Keratinocyte (primary cell): ENCODE data around the gene ACTN1. TPM values are rescaled to one million over a fixed set of nuclear protein-coding genes. Genes with fewer than 3 reads are reported as not detected.

Source experiments
- DNase-seq: peaks from one replicate; pipeline ENCODE4 v3.0.0-alpha.2; 2011; ENCODE audit warnings: low read depth, missing footprints, low spot score
- FAIRE-seq: peaks from 2 replicates; lab custom pipeline; 2011; peaks lifted over from hg19 to GRCh38; lab: Jason Lieb, UNC
- H2AFZ ChIP-seq: 2 replicates; pipeline ENCODE4 v1.6.0; 2012; ENCODE audit warnings: low read length, control low read depth, inconsistent platforms; ENCODE audit not compliant: control insufficient read depth
- H3K27ac ChIP-seq: 2 replicates; pipeline ENCODE4 v1.5.1; 2011; ENCODE audit warnings: low read length; ENCODE audit not compliant: control insufficient read depth, insufficient read depth
- H3K27me3 ChIP-seq: 3 replicates; pipeline ENCODE4 v1.6.0; 2011; ENCODE audit warnings: low read length; ENCODE audit not compliant: control insufficient read depth, insufficient read depth; ENCODE audit errors: extremely low read depth
- H3K36me3 ChIP-seq, 2 experiments: 2 replicates in 1 of 2; 3 replicates in 1 of 2; pipeline ENCODE4 v1.5.1; 2011; ENCODE audit warnings: low read length in 2 of 2, mild to moderate bottlenecking in 1 of 2; ENCODE audit not compliant: control insufficient read depth in 2 of 2, insufficient read depth in 2 of 2; ENCODE audit errors: extremely low read depth in 1 of 2
- H3K4me1 ChIP-seq: 3 replicates; pipeline ENCODE4 v1.5.1; 2011; ENCODE audit warnings: low read length; ENCODE audit not compliant: control insufficient read depth, insufficient read depth; ENCODE audit errors: extremely low read depth
- H3K4me2 ChIP-seq: 3 replicates; pipeline ENCODE4 v1.6.0; 2011; ENCODE audit warnings: low read depth, low read length; ENCODE audit not compliant: control insufficient read depth, insufficient read depth; ENCODE audit errors: extremely low read depth
- H3K4me3 ChIP-seq, 3 experiments: fragments of 200-600 bp in 1 of 3; sonication (generic) in 1 of 3; 2 replicates in 2 of 3; 3 replicates in 1 of 3; pipeline ENCODE4 v1.5.1; 2011 to 2016; ENCODE audit warnings: low read length in 3 of 3, mild to moderate bottlenecking in 3 of 3, control low read depth in 2 of 3, inconsistent platforms in 1 of 3, low read depth in 1 of 3, mixed read lengths in 1 of 3, mixed run types in 1 of 3, moderate library complexity in 1 of 3; ENCODE audit not compliant: control insufficient read depth in 2 of 3, insufficient read depth in 2 of 3; ENCODE audit errors: extremely low read depth in 1 of 3
- H3K79me2 ChIP-seq: 2 replicates; pipeline ENCODE4 v1.6.0; 2012; ENCODE audit warnings: low read length; ENCODE audit not compliant: control insufficient read depth, insufficient read depth
- H3K9ac ChIP-seq: 3 replicates; pipeline ENCODE4 v1.6.0; 2011; ENCODE audit warnings: low read length; ENCODE audit not compliant: control insufficient read depth, insufficient read depth; ENCODE audit errors: extremely low read depth
- H3K9me1 ChIP-seq: 3 replicates; pipeline ENCODE4 v1.6.0; 2011; ENCODE audit warnings: low read length; ENCODE audit not compliant: control insufficient read depth, insufficient read depth; ENCODE audit errors: extremely low read depth
- H3K9me3 ChIP-seq: 2 replicates; pipeline ENCODE4 v1.5.1; 2012; ENCODE audit warnings: low read depth, low read length; ENCODE audit not compliant: control insufficient read depth
- H4K20me1 ChIP-seq: 3 replicates; pipeline ENCODE4 v1.6.0; 2011; ENCODE audit warnings: low read length; ENCODE audit not compliant: control insufficient read depth, insufficient read depth; ENCODE audit errors: extremely low read depth
- CTCF ChIP-seq, 3 experiments: IDR thresholded peaks in 1 of 3; conservative IDR thresholded peaks in 1 of 3; optimal IDR thresholded peaks in 1 of 3; 2 replicates in 2 of 3; 3 replicates in 1 of 3; pipeline versions ENCODE3 to v1.5.1; 2011; ENCODE audit warnings: low read length in 3 of 3, mild to moderate bottlenecking in 3 of 3, moderate library complexity in 2 of 3, control low read depth in 1 of 3, inconsistent platforms in 1 of 3; ENCODE audit not compliant: insufficient read depth in 2 of 3; ENCODE audit errors: extremely low read depth in 1 of 3
- EZH2 ChIP-seq: IDR thresholded peaks from one replicate; pipeline ENCODE4 v1.6.1; 2012; ENCODE audit warnings: inconsistent platforms, mild to moderate bottlenecking, low read length, moderate library complexity
- dilution Hi-C: fragments of 300-500 bp; cut with MboI; formaldehyde crosslinking; loops from one replicate; pipeline ENCODE4 v1.7.0; 2020; ENCODE audit warnings: low sequenced_read_pairs; ENCODE audit not compliant: extremely low pct_ligation_motif_present
- polyA plus RNA-seq, 5 experiments: library from polyadenylated mRNA; depleted of rRNA in 3 of 5; stranded (reverse) in 3 of 5; stranded (forward) in 1 of 5; unstranded in 1 of 5; fragments of >200 nt; gene quantifications; 1 replicate in 1 of 5; 2 replicates in 3 of 5; 3 replicates in 1 of 5; pipeline versions ENCODE4 v1.2.1 to v1.2.3, GENCODE V29; 2011 to 2012; ENCODE audit warnings: missing spikeins in 2 of 5, low read depth in 1 of 5, low replicate concordance in 1 of 5

Gene ACTN1
- polyA plus RNA-seq, 1 donor (not counting 4 experiments of a cell fraction or from before 2014, with no cell fraction given): 558 TPM

GRCh38 chr14:68892961-68893360 lies 86.1 kb downstream of the ACTN1 start:
- TF ChIP-seq EZH2: no peak
- TF ChIP-seq CTCF (optimal IDR thresholded peaks at IDR 0.05 in 1 of 3, IDR thresholded peaks at IDR 0.05 in 1 of 3, conservative IDR thresholded peaks at IDR 0.05 in 1 of 3; ENCODE audit: extremely low read depth in 1 of 3, insufficient read depth in 2 of 3, low read length in 3 of 3): no peak
- Histone ChIP-seq H3K4me1 (no peaks in the 10 kb centered on the region), H3K4me3 (no peak overlapping the region), H3K9ac (no peak overlapping the region), H4K20me1 (peaks cover 33% of the 10 kb centered on the region), H3K79me2 (peaks cover 38% of the 10 kb centered on the region), H3K27ac (no peak overlapping the region), H3K27me3 (no peaks in the 10 kb centered on the region), H3K4me2 (no peak overlapping the region), H2AFZ (no peak overlapping the region), H3K9me1 (no peaks in the 10 kb centered on the region), H3K9me3 (no peaks in the 10 kb centered on the region), H3K36me3 (peaks cover 73 to 81% of the 10 kb centered on the region in 2 experiments)
- no peak for FAIRE-seq
- DNase-seq: no peak
- dilution Hi-C loops: no loop called here

GRCh38 chr14:68891851-68892660 lies 87.0 kb downstream of the ACTN1 start:
- dilution Hi-C loops: no loop called here
- no peak for FAIRE-seq
- no peak overlapping the region for H3K9ac ChIP-seq

More at GRCh38 chr14:68891851-68892660, 87.0 kb downstream of the ACTN1 start:
- Histone ChIP-seq H3K4me3 (no peak overlapping the region), H3K4me1 (no peaks in the 10 kb centered on the region), H3K4me2 (no peak overlapping the region), H3K27ac (no peak overlapping the region), H4K20me1 (peaks cover 27% of the 10 kb centered on the region), H3K9me1 (no peaks in the 10 kb centered on the region), H3K36me3 (peaks cover 69 to 77% of the 10 kb centered on the region in 2 experiments), H3K79me2 (peaks cover 34% of the 10 kb centered on the region), H2AFZ (no peak overlapping the region), H3K27me3 (no peaks in the 10 kb centered on the region), H3K9me3 (no peaks in the 10 kb centered on the region)
- no peak for DNase-seq
- TF ChIP-seq EZH2: no peak
- no peak for TF ChIP-seq CTCF (optimal IDR thresholded peaks at IDR 0.05 in 1 of 3, IDR thresholded peaks at IDR 0.05 in 1 of 3, conservative IDR thresholded peaks at IDR 0.05 in 1 of 3; ENCODE audit: extremely low read depth in 1 of 3, insufficient read depth in 2 of 3, low read length in 3 of 3)
